Measurements from ENCODE around the gene STYXL2. TPM values are rescaled to one million over a fixed set of nuclear protein-coding genes. Genes with fewer than 3 reads are reported as not detected.

Gene STYXL2
- total RNA-seq, 1 experiment from 2014 or later: not detected

GRCh38 chr1:167088746-167089417 lies 5.0 kb upstream of the STYXL2 start:
- intact Hi-C loops (cut with micrococcal nuclease; ENCODE audit: unreplicated experiment): no loop called here
- ChIA-PET POLR2A (no interaction called here), CTCF (no interaction called here)
- DNase-seq (ENCODE audit: low read depth, low spot score) (no peak), ATAC-seq (no peak)
- in situ Hi-C loops (cut with HindIII; ENCODE audit: low pct_unique_long_range_greater_than_20kb, low sequenced_read_pairs): no loop called here
- Histone ChIP-seq H3K4me1 (ENCODE audit: control insufficient read depth, insufficient read depth, low read length) (no peaks in the 10 kb centered on the region), H3K4me3 (ENCODE audit: low read depth in 2 of 2, low read length in 2 of 2) (no peak overlapping the region), H3K27me3 (ENCODE audit: control insufficient read depth, insufficient read depth, low read length) (no peaks in the 10 kb centered on the region), H3K36me3 (ENCODE audit: control insufficient read depth, insufficient read depth, low read length) (no peaks in the 10 kb centered on the region), H3K27ac (ENCODE audit: low read length) (no peak overlapping the region), H3K9me3 (ENCODE audit: control insufficient read depth, insufficient read depth, low read depth, low read length) (no peaks in the 10 kb centered on the region)
- TF ChIP-seq POLR2AphosphoS5 (IDR thresholded peaks at IDR 0.05; ENCODE audit: low read depth, low read length) (no peak), CTCF (IDR thresholded peaks at IDR 0.05) (no peak), TCF7L2 (IDR thresholded peaks at IDR 0.05; ENCODE audit: low read depth, low read length) (no peak), SIN3A (IDR thresholded peaks at IDR 0.05; ENCODE audit: borderline replicate concordance, insufficient read depth, low read depth, low read length) (no peak)
- TF ChIP-seq, protein P1, sequence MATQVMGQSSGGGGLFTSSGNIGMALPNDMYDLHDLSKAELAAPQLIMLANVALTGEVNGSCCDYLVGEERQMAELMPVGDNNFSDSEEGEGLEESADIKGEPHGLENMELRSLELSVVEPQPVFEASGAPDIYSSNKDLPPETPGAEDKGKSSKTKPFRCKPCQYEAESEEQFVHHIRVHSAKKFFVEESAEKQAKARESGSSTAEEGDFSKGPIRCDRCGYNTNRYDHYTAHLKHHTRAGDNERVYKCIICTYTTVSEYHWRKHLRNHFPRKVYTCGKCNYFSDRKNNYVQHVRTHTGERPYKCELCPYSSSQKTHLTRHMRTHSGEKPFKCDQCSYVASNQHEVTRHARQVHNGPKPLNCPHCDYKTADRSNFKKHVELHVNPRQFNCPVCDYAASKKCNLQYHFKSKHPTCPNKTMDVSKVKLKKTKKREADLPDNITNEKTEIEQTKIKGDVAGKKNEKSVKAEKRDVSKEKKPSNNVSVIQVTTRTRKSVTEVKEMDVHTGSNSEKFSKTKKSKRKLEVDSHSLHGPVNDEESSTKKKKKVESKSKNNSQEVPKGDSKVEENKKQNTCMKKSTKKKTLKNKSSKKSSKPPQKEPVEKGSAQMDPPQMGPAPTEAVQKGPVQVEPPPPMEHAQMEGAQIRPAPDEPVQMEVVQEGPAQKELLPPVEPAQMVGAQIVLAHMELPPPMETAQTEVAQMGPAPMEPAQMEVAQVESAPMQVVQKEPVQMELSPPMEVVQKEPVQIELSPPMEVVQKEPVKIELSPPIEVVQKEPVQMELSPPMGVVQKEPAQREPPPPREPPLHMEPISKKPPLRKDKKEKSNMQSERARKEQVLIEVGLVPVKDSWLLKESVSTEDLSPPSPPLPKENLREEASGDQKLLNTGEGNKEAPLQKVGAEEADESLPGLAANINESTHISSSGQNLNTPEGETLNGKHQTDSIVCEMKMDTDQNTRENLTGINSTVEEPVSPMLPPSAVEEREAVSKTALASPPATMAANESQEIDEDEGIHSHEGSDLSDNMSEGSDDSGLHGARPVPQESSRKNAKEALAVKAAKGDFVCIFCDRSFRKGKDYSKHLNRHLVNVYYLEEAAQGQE (IDR thresholded peaks at IDR 0.05; ENCODE audit: insufficient read depth in 1 of 2, low read depth in 2 of 2, low read length in 1 of 2): no peak
- no TSS peak for BruUV-seq (replicated peaks)

DNA sequence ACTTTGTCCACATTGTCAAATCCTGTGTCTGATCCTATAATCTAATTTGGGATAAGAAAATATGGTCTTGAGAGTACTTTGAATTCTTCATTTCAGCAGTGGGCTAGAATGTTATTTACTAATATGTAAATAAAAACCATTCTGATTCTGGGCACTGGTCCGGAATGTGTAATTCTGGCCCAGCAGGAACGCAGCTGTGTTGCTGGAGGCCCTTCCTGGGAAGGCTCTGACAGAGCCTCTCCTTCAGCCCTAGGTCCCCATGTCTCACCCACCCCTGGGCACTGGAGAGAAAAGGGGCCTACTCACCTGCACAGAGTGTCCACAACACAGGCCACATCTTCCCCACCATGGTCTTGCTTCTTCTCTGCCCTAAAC lies 3.9 kb upstream of the STYXL2 start:
- TF ChIP-seq, protein P1 (IDR thresholded peaks at IDR 0.05; ENCODE audit: insufficient read depth in 1 of 2, low read depth in 2 of 2, low read length in 1 of 2): no peak
- no peak for TF ChIP-seq POLR2AphosphoS5 (IDR thresholded peaks at IDR 0.05; ENCODE audit: low read depth, low read length)
- TF ChIP-seq TCF7L2 (IDR thresholded peaks at IDR 0.05; ENCODE audit: low read depth, low read length): no peak
- TF ChIP-seq CTCF (IDR thresholded peaks at IDR 0.05): no peak
- TF ChIP-seq SIN3A (IDR thresholded peaks at IDR 0.05; ENCODE audit: borderline replicate concordance, insufficient read depth, low read depth, low read length): no peak
- ATAC-seq (no peak), DNase-seq (ENCODE audit: low read depth, low spot score) (no peak)
- POLR2A ChIA-PET: no interaction called here
- BruUV-seq (replicated peaks): no TSS peak
- no peak overlapping the region for H3K27ac ChIP-seq (ENCODE audit: low read length)
- no peaks in the 10 kb centered on the region for H3K36me3 ChIP-seq (ENCODE audit: control insufficient read depth, insufficient read depth, low read length)
- in situ Hi-C loops (cut with HindIII; ENCODE audit: low pct_unique_long_range_greater_than_20kb, low sequenced_read_pairs): no loop called here
- H3K4me3 ChIP-seq (ENCODE audit: low read depth in 2 of 2, low read length in 2 of 2): no peak overlapping the region
- CTCF ChIA-PET: no interaction called here
- H3K4me1 ChIP-seq (ENCODE audit: control insufficient read depth, insufficient read depth, low read length): no peaks in the 10 kb centered on the region
- intact Hi-C loops (cut with micrococcal nuclease; ENCODE audit: unreplicated experiment): no loop called here
- no peaks in the 10 kb centered on the region for H3K9me3 ChIP-seq (ENCODE audit: control insufficient read depth, insufficient read depth, low read depth, low read length)
- no peaks in the 10 kb centered on the region for H3K27me3 ChIP-seq (ENCODE audit: control insufficient read depth, insufficient read depth, low read length)

All from Panc1 (cell line).